NOMO-1 (cell line): ENCODE results near the gene ETV2.

Source experiments
- DNase-seq, 2 experiments: peaks; one replicate each; lab custom pipeline; 2025; ENCODE audit not compliant: unreplicated experiment in 2 of 2; lab: John Stamatoyannopoulos, UW

ETV2 gene

DNA sequence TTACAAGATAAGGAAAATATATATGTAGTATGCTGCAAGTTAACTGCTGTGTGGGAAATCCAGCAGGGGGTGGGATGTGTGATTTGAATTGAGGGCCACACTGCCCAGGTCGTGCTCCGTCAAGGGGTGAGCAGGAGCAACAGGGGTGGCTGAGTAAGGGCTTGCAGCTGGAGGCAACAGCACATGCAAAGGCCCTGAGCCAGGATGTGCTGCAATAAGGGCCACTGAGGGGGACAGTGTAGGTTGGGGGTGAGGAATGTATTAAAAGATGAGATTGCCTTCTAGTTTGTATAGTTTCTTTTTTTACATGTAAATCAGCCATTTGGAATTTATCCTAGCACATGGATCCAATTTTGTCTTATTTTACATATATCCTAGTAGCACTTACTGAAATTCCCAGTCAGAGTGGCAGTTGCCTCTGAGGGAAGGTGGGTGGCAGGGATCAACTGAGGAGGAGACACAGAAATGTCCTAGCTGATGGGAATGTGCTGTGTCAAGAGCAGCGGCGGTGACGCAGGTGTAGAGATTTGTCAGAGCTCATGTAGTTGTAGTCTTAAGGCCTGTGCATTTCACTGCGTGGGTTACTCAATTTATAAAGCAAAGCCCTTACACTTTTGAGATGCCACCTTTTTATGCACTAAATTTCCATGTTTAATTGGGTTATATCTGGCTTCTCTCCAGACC, 18.1 kb upstream of the ETV2 start:
- DNase-seq: no peak

- DNase-seq: no peak
Observed at GRCh38 chr19:35628264-35628564, 13.3 kb upstream of the ETV2 start.

DNA sequence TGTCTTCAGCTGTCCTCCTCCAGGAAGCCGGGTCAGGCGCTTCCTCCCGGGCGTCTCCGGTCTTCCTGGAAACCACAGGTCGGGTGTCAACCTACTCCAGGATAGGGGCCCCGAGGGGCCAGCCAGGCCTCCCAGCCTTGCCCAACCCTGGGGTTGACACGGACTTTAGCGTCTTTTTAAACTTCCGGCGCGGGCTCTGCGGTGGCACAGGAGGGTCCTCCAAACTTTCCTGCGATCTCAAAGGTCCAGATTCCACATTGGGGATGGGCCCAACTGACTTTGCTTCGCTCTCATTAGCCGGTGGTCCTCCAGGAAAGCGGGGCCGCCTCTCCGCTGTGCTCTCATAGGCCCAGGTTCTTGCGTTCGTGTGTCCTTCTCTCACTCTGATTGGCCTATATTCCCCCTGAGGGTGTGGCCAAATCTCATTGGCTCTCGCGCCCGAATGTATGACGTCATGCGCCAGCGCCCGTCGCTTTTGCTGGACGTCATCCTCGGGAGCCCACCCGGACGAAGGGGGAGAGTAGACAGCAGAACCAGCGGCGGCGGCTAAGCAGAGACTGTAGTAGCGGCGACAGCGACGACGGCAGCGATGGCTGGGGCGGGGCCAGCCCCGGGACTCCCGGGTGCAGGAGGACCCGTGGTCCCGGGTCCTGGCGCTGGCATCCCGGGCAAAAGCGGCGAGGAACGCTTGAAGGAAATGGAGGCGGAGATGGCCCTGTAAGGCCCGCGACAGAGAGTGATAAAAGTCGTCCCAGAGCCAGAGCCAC, 12.8 kb upstream of the ETV2 start, which contains the start of gene RBM42:
Gene RBM42 (plus strand): TSS at position 472 of the 767 bp plus-strand sequence. CDS start 118 bp downstream, at position 590.
- peak; percentile 99 for DNase-seq

- DNase-seq: no peak
Observed at GRCh38 chr19:35629332-35629633, 12.3 kb upstream of the ETV2 start.

- no peak for DNase-seq
Observed at GRCh38 chr19:35633727-35634440, 7.7 kb upstream of the ETV2 start.

GRCh38 chr19:35636651-35637050, 4.9 kb upstream of the ETV2 start:
- no peak for DNase-seq

GRCh38 chr19:35637165-35637564, 4.4 kb upstream of the ETV2 start:
- no peak for DNase-seq

- no peak for DNase-seq
Observed at GRCh38 chr19:35639321-35639639, 2.3 kb upstream of the ETV2 start.

DNA sequence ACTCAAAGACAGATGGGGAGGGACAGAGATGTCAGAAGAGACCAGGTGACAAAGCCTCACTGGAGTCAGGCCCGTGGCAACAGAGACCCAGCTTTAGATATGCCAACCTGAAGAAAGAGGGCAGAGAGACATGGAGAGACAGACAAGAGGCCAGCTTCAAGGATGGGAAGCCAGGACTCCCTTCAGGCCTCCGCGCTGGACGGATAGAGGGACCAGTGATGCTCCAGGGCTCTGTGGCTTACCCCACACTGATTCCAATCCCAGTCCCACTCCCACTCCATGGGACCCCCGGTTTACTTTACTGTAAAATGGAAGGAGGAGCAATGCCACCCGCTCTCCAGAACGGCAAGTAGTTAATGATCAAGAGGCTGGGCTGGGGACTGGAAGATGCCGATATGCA, 1.7 kb upstream of the ETV2 start:
- no peak for DNase-seq

DNA sequence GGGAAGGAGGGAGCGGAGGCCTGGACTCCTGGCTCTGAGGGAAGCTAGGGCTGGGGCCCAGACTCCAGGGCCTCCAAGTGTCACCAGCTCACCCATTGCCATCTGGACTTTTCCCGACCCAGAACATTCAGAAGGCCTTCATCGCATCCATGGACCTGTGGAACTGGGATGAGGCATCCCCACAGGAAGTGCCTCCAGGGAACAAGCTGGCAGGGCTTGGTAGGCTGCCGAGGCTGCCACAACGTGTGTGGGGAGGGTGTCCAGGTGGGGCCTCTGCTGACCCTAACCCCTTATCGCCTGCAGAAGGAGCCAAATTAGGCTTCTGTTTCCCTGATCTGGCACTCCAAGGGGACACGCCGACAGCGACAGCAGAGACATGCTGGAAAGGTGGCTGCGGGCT, 767 bp downstream of the ETV2 start:
- DNase-seq: no peak

GRCh38 chr19:35642798-35643254, 1.3 kb downstream of the ETV2 start:
- DNase-seq: no peak

- DNase-seq: peak; percentile 84 to 87
Observed at GRCh38 chr19:35643255-35644205, 2.0 kb downstream of the ETV2 start.

GRCh38 chr19:35644206-35644986, 2.9 kb downstream of the ETV2 start:
- peak; percentile 96 to 97 for DNase-seq

- DNase-seq: peak; percentile 62 to 66
Observed at GRCh38 chr19:35644987-35645679, 3.6 kb downstream of the ETV2 start.

- DNase-seq: no peak
Observed at GRCh38 chr19:35645680-35646511, 4.4 kb downstream of the ETV2 start.

DNA sequence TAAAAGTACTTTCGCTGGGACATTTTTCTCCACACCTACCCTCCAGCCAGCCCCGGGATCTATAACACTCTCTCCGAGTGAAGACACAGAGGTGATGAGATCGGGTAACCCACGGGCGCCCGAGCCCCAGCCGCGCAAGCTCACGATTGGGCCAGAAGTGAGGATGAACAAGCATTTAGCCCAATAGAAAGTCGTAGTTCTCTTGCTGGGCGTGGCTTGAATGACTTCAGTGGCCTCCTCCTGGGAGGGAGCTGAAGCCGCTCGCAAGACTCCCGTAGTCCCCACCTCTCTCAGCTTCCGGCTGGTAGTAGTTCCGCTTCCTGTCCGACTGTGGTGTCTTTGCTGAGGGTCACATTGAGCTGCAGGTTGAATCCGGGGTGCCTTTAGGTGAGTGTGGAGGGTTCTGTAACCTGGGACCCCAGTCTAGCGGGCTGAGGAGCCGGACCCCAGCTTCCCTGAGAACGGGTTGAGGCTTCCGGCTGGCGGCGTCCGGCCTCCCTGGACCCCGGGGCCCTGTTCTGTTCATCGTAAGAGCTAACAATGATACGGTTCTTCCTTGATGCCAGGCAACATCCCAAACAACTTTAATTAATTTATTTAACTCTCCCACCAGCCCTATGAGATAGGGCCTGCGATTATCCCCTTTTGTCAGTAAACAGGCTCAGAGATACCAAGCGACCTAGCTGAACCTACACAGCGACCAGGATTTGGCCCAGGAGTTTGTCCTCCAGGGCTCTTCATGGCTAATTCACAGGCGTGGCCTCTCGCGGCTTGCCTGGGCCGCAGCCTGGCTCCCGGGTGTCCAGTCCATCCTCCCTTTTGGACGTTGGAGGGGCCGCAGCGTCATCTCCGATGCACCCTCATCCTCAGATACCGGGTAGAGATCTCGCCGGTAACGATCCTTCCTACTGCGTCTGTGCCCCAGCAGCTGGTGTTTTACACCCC, 6.7 kb downstream of the ETV2 start, which contains the start of gene COX6B1:
Gene COX6B1 (plus strand): TSS at position 307 of the 945 bp plus-strand sequence. CDS start 2,921 bp downstream, outside the sequence.
- DNase-seq: peak; percentile 98 to 99

DNA sequence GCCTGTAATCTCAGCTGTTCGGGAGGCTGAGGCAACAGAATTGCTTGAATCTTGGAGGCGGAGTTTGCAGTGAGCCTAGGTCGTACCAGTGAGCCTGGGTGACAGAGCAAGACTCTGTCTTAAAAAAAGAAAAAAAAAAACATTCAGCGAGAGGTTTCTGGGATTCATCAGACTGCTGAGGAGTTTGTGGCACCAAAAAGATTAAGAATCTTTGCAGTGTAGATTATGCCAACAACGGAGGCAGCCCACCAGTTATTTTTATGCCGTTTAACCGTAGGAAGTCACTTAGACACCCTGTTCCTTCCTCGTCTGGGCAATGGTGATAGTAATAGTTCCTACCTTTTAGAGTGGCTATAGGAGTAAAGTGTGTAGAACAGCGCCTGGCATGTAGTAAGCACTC, 9.0 kb downstream of the ETV2 start:
- no peak for DNase-seq
